IMR-90 (cell line): ENCODE data around the gene SPATC1L. TPM values are rescaled to one million over a fixed set of nuclear protein-coding genes. Genes with fewer than 3 reads are reported as not detected.

ENCODE experiments used
- ATAC-seq: fragments of 200-7000 bp; cut with Tn5 transposase; 2 replicates; pipeline ENCODE4 v1.9.1; 2020; ENCODE audit warnings: low read depth, mild to moderate bottlenecking, moderate library complexity
- BruUV-seq: library from RNA; stranded (reverse); fragments of 400-500 nt; replicated peaks from 2 replicates; lab custom pipeline; 2021; lab: Mats Ljungman, UMichigan
- CTCF ChIA-PET: fragments of 300-600 bp; formaldehyde crosslinking; extraction: SDS; loops from one replicate; lab custom pipeline; 2021; ENCODE audit warnings: antibody characterized with exemption; lab: Yijun Ruan, JAX
- POLR2A ChIA-PET: fragments of 300-600 bp; sonication (Branson Sonifier 250); formaldehyde crosslinking; loops from one replicate; lab custom pipeline; 2022; ENCODE audit warnings: antibody characterized with exemption; ENCODE audit not compliant: unreplicated experiment; lab: Charles Lee
- DNase-seq: peaks from one replicate; pipeline ENCODE4 v3.0.0; 2013
- H2AFZ ChIP-seq: replicated peaks from 2 replicates; pipeline ENCODE3; 2013; ENCODE audit warnings: low read length, mild to moderate bottlenecking; ENCODE audit not compliant: poor library complexity
- H2AK5ac ChIP-seq: 2 replicates; pipeline ENCODE4 v1.6.1; 2013; ENCODE audit warnings: low read depth, low read length, inconsistent platforms
- H2AK9ac ChIP-seq: replicated peaks from 2 replicates; pipeline ENCODE3; 2013; ENCODE audit warnings: mild to moderate bottlenecking, low read depth, low read length, moderate library complexity; ENCODE audit not compliant: poor library complexity
- H2BK120ac ChIP-seq: 2 replicates; pipeline ENCODE4 v1.6.1; 2013; ENCODE audit warnings: low read depth, low read length, inconsistent platforms
- H2BK15ac ChIP-seq: 3 replicates; pipeline ENCODE4 v1.6.1; 2013; ENCODE audit warnings: low read depth, low read length, inconsistent platforms
- H2BK20ac ChIP-seq: 2 replicates; pipeline ENCODE4 v1.6.1; 2013; ENCODE audit warnings: low read depth, mild to moderate bottlenecking, inconsistent platforms, low read length, moderate library complexity
- H2BK5ac ChIP-seq: 2 replicates; pipeline ENCODE4 v1.6.1; 2013; ENCODE audit warnings: mild to moderate bottlenecking, low read depth, low read length, inconsistent platforms; ENCODE audit not compliant: poor library complexity, severe bottlenecking
- H3K14ac ChIP-seq: replicated peaks from 2 replicates; pipeline ENCODE4 v1.6.1; 2013; ENCODE audit warnings: low read depth, low read length, inconsistent platforms
- H3K18ac ChIP-seq: 2 replicates; pipeline ENCODE4 v1.6.1; 2013; ENCODE audit warnings: low read depth, low read length, control low read depth
- H3K23ac ChIP-seq: 2 replicates; pipeline ENCODE4 v1.6.1; 2013; ENCODE audit warnings: low read depth, low read length, inconsistent platforms
- H3K27ac ChIP-seq: 2 replicates; pipeline ENCODE4 v1.5.1; 2013; ENCODE audit warnings: mild to moderate bottlenecking, control low read depth, low read length; ENCODE audit not compliant: insufficient read depth
- H3K27me3 ChIP-seq: 2 replicates; pipeline ENCODE4 v1.6.1; 2013; ENCODE audit warnings: low read length; ENCODE audit not compliant: control insufficient read depth, insufficient read depth
- H3K36me3 ChIP-seq: 2 replicates; pipeline ENCODE4 v1.6.1; 2013; ENCODE audit warnings: low read length, mixed read lengths; ENCODE audit not compliant: control insufficient read depth, insufficient read depth
- H3K4ac ChIP-seq: 2 replicates; pipeline ENCODE4 v1.6.1; 2013; ENCODE audit warnings: low read depth, low read length, inconsistent platforms
- H3K4me1 ChIP-seq: 2 replicates; pipeline ENCODE4 v1.6.1; 2013; ENCODE audit warnings: low read length, mixed read lengths; ENCODE audit not compliant: control insufficient read depth, insufficient read depth
- H3K4me2 ChIP-seq: 2 replicates; pipeline ENCODE4 v1.6.1; 2013; ENCODE audit warnings: low read depth, mild to moderate bottlenecking, control low read depth, low read length, moderate library complexity
- H3K4me3 ChIP-seq: 2 replicates; pipeline ENCODE4 v1.5.1; 2013; ENCODE audit warnings: low read depth, mild to moderate bottlenecking, control low read depth, low read length, moderate library complexity; ENCODE audit not compliant: insufficient read depth
- H3K56ac ChIP-seq: 2 replicates; pipeline ENCODE4 v1.6.1; 2013; ENCODE audit warnings: low read length, inconsistent platforms; ENCODE audit not compliant: insufficient read depth; ENCODE audit errors: extremely low read depth
- H3K79me1 ChIP-seq, 2 experiments: 2 replicates each; pipeline ENCODE4 v1.6.1; 2013; ENCODE audit warnings: low read length in 2 of 2, inconsistent platforms in 1 of 2, low read depth in 1 of 2
- H3K9ac ChIP-seq: 2 replicates; pipeline ENCODE4 v1.6.1; 2013; ENCODE audit warnings: low read depth, low read length, control low read depth
- H3K9me1 ChIP-seq: 2 replicates; pipeline ENCODE4 v1.6.1; 2013; ENCODE audit warnings: low read length, inconsistent platforms; ENCODE audit not compliant: insufficient read depth
- H3K9me3 ChIP-seq: 2 replicates; pipeline ENCODE4 v1.6.1; 2013; ENCODE audit warnings: low read length; ENCODE audit not compliant: control insufficient read depth, insufficient read depth
- H4K20me1 ChIP-seq: 2 replicates; pipeline ENCODE4 v1.6.1; 2013; ENCODE audit warnings: low read length, inconsistent platforms; ENCODE audit not compliant: insufficient read depth
- H4K5ac ChIP-seq: 2 replicates; pipeline ENCODE4 v1.6.1; 2013; ENCODE audit warnings: mild to moderate bottlenecking, low read depth, low read length, control low read depth
- H4K8ac ChIP-seq, 2 experiments: 2 replicates each; pipeline ENCODE4 v1.6.1; 2013; ENCODE audit warnings: low read depth in 2 of 2, low read length in 2 of 2, control low read depth in 1 of 2, inconsistent platforms in 1 of 2
- H4K91ac ChIP-seq: 2 replicates; pipeline ENCODE4 v1.6.1; 2013; ENCODE audit warnings: low read depth, low read length, inconsistent platforms; ENCODE audit not compliant: insufficient read depth
- MXI1 ChIP-seq: IDR thresholded peaks from 2 replicates; pipeline ENCODE4 v1.6.1; 2012; ENCODE audit warnings: low read depth, mild to moderate bottlenecking, low read length, moderate library complexity, borderline replicate concordance
- NFE2L2 ChIP-seq: fragments of 150-350 bp; IDR thresholded peaks from 2 replicates; pipeline ENCODE4 v1.6.1; 2016; ENCODE audit warnings: low read depth, mild to moderate bottlenecking, low read length
- RFX5 ChIP-seq: IDR thresholded peaks from 2 replicates; pipeline ENCODE4 v1.8.0; 2012; ENCODE audit warnings: low read depth, mild to moderate bottlenecking, low read length, moderate library complexity
- WGBS, 2 experiments: methylation state at CpG; one replicate each; pipeline versions ENCODE4 v1.1.5 to v1.1.7; 2013; ENCODE audit warnings: missing lambda C conversion rate in 2 of 2; ENCODE audit not compliant: insufficient read length in 1 of 2; ENCODE audit errors: extremely low coverage in 2 of 2; 5-methylcytosine and 5-hydroxymethylcytosine counted together
- dilution Hi-C: fragments of 300-500 bp; cut with HindIII; formaldehyde crosslinking; loops from one replicate; pipeline ENCODE4 v1.14.3; 2018; ENCODE audit warnings: low sequenced_read_pairs; ENCODE audit not compliant: unreplicated experiment
- in situ Hi-C: fragments of 300-500 bp; cut with MboI; formaldehyde crosslinking; loops from 3 replicates; pipeline ENCODE4 v1.14.3; 2019; ENCODE audit warnings: low sequenced_read_pairs, inconsistent platforms, mixed read lengths
- intact Hi-C: fragments of 100-400 bp; cut with micrococcal nuclease; formaldehyde crosslinking; loops from 2 replicates; pipeline ENCODE4 v1.10.0; 2022
- polyA plus RNA-seq, 3 experiments: library from polyadenylated mRNA; depleted of rRNA; stranded (reverse); fragments of >200 nt; gene quantifications; 2 replicates each; pipeline ENCODE4 v1.2.3, GENCODE V29; 2012; ENCODE audit warnings: low replicate concordance in 1 of 3
- total RNA-seq: library from RNA; depleted of rRNA; stranded (reverse); fragments of >200 nt; gene quantifications from 2 replicates; pipeline ENCODE4 v1.2.3, GENCODE V29; 2012
- TF ChIP-seq, protein P1 (sequence below): conservative IDR thresholded peaks from 2 replicates; pipeline ENCODE4 v1.5.1; 2012; ENCODE audit warnings: mild to moderate bottlenecking, low read depth, low read length, improper control_type of control experiment
- TF ChIP-seq, protein P2 (sequence below): fragments of 150-350 bp; IDR thresholded peaks from 2 replicates; pipeline ENCODE4 v1.6.1; 2016; ENCODE audit warnings: low read depth, mild to moderate bottlenecking, low read length, moderate library complexity, borderline replicate concordance

Gene SPATC1L
- total and polyA plus RNA-seq, 2 of the 4 experiments (the other 2 are of a cell fraction) = 3.8 to 17.2 TPM

DNA sequence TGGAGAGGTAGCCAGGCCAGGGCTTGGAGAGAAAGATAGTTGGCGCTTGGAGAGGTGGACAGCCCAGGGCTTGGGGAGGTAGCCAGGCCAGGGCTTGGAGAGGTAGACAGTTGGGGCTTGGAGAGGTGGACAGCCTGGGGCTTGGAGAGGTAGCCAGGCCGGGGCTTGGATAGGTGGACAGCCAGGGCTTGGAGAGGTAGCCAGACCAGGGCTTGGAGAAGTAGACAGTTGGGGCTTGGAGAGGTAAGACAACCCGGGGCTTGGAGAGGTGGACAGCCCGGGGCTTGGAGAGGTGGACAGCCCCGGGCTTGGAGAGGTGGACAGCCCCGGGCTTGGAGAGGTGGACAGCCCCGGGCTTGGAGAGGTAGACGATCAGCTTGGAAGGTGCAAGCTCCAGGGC lies 36.6 kb upstream of the SPATC1L start:
- Histone ChIP-seq H3K9me3 (no peaks in the 10 kb centered on the region), H4K8ac (no peak overlapping the region), H3K23ac (no peak overlapping the region), H2AK5ac (no peak overlapping the region), H3K4ac (no peak overlapping the region), H4K5ac (no peak overlapping the region), H3K79me1 (peaks cover 8 to 50% of the 10 kb centered on the region in 2 experiments; a peak in 3 of 4 replicates), H4K91ac (no peak overlapping the region), H2BK5ac (no peak overlapping the region), H2BK15ac (no peak overlapping the region), H3K18ac (no peak overlapping the region), H3K14ac (no peak overlapping the region), H3K27me3 (no peaks in the 10 kb centered on the region), H2BK120ac (no peak overlapping the region), H3K4me3 (no peak overlapping the region), H3K9me1 (no peaks in the 10 kb centered on the region), H2AFZ (no peak overlapping the region), H3K56ac (no peak overlapping the region), H3K4me1 (no peaks in the 10 kb centered on the region), H2AK9ac (no peak overlapping the region), H4K20me1 (peaks cover 18% of the 10 kb centered on the region), H3K4me2 (no peak overlapping the region), H3K36me3 (peaks cover 32% of the 10 kb centered on the region), H2BK20ac (no peak overlapping the region), H3K27ac (no peak overlapping the region), H3K9ac (no peak overlapping the region)
- no TSS peak for BruUV-seq
- dilution Hi-C loops (no loop called here), in situ Hi-C loops (no loop called here), intact Hi-C loops (no loop called here)
- TF ChIP-seq, protein P1, sequence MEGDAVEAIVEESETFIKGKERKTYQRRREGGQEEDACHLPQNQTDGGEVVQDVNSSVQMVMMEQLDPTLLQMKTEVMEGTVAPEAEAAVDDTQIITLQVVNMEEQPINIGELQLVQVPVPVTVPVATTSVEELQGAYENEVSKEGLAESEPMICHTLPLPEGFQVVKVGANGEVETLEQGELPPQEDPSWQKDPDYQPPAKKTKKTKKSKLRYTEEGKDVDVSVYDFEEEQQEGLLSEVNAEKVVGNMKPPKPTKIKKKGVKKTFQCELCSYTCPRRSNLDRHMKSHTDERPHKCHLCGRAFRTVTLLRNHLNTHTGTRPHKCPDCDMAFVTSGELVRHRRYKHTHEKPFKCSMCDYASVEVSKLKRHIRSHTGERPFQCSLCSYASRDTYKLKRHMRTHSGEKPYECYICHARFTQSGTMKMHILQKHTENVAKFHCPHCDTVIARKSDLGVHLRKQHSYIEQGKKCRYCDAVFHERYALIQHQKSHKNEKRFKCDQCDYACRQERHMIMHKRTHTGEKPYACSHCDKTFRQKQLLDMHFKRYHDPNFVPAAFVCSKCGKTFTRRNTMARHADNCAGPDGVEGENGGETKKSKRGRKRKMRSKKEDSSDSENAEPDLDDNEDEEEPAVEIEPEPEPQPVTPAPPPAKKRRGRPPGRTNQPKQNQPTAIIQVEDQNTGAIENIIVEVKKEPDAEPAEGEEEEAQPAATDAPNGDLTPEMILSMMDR = no peak
- TF ChIP-seq NFE2L2 (no peak), RFX5 (no peak), MXI1 (no peak)
- TF ChIP-seq, protein P2, sequence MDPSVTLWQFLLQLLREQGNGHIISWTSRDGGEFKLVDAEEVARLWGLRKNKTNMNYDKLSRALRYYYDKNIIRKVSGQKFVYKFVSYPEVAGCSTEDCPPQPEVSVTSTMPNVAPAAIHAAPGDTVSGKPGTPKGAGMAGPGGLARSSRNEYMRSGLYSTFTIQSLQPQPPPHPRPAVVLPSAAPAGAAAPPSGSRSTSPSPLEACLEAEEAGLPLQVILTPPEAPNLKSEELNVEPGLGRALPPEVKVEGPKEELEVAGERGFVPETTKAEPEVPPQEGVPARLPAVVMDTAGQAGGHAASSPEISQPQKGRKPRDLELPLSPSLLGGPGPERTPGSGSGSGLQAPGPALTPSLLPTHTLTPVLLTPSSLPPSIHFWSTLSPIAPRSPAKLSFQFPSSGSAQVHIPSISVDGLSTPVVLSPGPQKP = no peak
- 89% methylated on average over 3 of the region's 8 CpGs; no CpG with 5 or more reads in 1 of the 2 experiments for WGBS, 2 experiments
- no peak for ATAC-seq
- ChIA-PET CTCF (no interaction called here), POLR2A (no interaction called here)
- no peak for DNase-seq
